CD4-positive, alpha-beta T cell treated with Interleukin-17A for 1 hour (primary cell): Measurements from ENCODE around the gene ZBTB17.
A peak's percentile ranks its signal among the peaks of the same experiment; 100 is the strongest.
"Not testable (repeated sequence)": the region's sequence is repeated elsewhere in the genome, so short reads cannot be mapped to it uniquely, and the experiment has no call there.

Experiments used
- DNase-seq: peaks from one replicate; pipeline ENCODE4 v3.0.0-alpha.2; 2020

ZBTB17 gene

GRCh38 chr1:16010837-16011236, 34.9 kb upstream of the ZBTB17 start:
- no peak for DNase-seq

- DNase-seq, result no peak
These were observed 33.8 kb upstream of the ZBTB17 start for GRCh38 chr1:16009678-16010077.

- peak; percentile 75 for DNase-seq
These were observed 33.1 kb upstream of the ZBTB17 start for GRCh38 chr1:16009030-16009460.

GRCh38 chr1:16007671-16008341, 31.9 kb upstream of the ZBTB17 start:
- DNase-seq, result no peak

GRCh38 chr1:16006552-16007485, 30.9 kb upstream of the ZBTB17 start:
- DNase-seq, result no peak

- DNase-seq, result no peak
These were observed 30.1 kb upstream of the ZBTB17 start for GRCh38 chr1:16006010-16006409.

GRCh38 chr1:16005597-16005996, 29.7 kb upstream of the ZBTB17 start:
- DNase-seq, result no peak

- not testable (repeated sequence) for DNase-seq
These were observed 25.4 kb upstream of the ZBTB17 start for GRCh38 chr1:16001274-16001673.

GRCh38 chr1:15998929-15999328, 23.0 kb upstream of the ZBTB17 start:
- DNase-seq, result no peak

GRCh38 chr1:15997637-15998280, 21.9 kb upstream of the ZBTB17 start:
- DNase-seq, result no peak

- DNase-seq, result no peak
These were observed 21.2 kb upstream of the ZBTB17 start for GRCh38 chr1:15997076-15997585.

GRCh38 chr1:15994590-15995351, 18.9 kb upstream of the ZBTB17 start:
- DNase-seq, result peak; percentile 51

- no peak for DNase-seq
These were observed 18.2 kb upstream of the ZBTB17 start for GRCh38 chr1:15994081-15994480.

- DNase-seq, result no peak
These were observed 17.8 kb upstream of the ZBTB17 start for GRCh38 chr1:15993666-15994065.

GRCh38 chr1:15992582-15993500, 16.9 kb upstream of the ZBTB17 start:
- no peak for DNase-seq

- no peak for DNase-seq
These were observed 16.3 kb upstream of the ZBTB17 start for GRCh38 chr1:15992187-15992553.

GRCh38 chr1:15991427-15992186, 15.7 kb upstream of the ZBTB17 start:
- no peak for DNase-seq

GRCh38 chr1:15989776-15990175, 13.9 kb upstream of the ZBTB17 start:
- DNase-seq, result no peak

GRCh38 chr1:15988856-15989736, 13.2 kb upstream of the ZBTB17 start:
- DNase-seq, result no peak
